Glomerular endothelial cell (primary cell): ENCODE data around the gene GLRX. TPM values are rescaled to one million over a fixed set of nuclear protein-coding genes. Genes with fewer than 3 reads are reported as not detected.

Experiments
- DNase-seq: peaks from one replicate; pipeline ENCODE4 v3.0.0-alpha.2; 2011; ENCODE audit warnings: low read depth, low spot score; ENCODE audit errors: extremely low read depth
- total RNA-seq: library from RNA; depleted of rRNA; stranded (reverse); fragments of >200 nt; gene quantifications from 2 replicates; pipeline ENCODE4 v1.2.3, GENCODE V29; 2015

GLRX gene
- total RNA-seq, 1 donor from 2014 or later: 36.3 TPM

GRCh38 chr5:95784514-95785302 lies 37.8 kb downstream of the GLRX start:
- DNase-seq: no peak

GRCh38 chr5:95783661-95784060 lies 38.9 kb downstream of the GLRX start:
- DNase-seq: no peak

GRCh38 chr5:95782181-95782580 lies 40.3 kb downstream of the GLRX start:
- no peak for DNase-seq

- DNase-seq: peak; percentile 66
Measured at GRCh38 chr5:95781101-95781583, 41.4 kb downstream of the GLRX start.

GRCh38 chr5:95780597-95780996 lies 41.9 kb downstream of the GLRX start:
- no peak for DNase-seq

GRCh38 chr5:95779611-95780010 lies 42.9 kb downstream of the GLRX start:
- no peak for DNase-seq

- no peak for DNase-seq
Measured at GRCh38 chr5:95778713-95779436, 43.7 kb downstream of the GLRX start.

GRCh38 chr5:95777441-95777840 lies 45.1 kb downstream of the GLRX start:
- DNase-seq: no peak

GRCh38 chr5:95773335-95774059 lies 49.0 kb downstream of the GLRX start:
- DNase-seq: no peak

GRCh38 chr5:95771892-95772291 lies 50.6 kb downstream of the GLRX start:
- DNase-seq: no peak

GRCh38 chr5:95770830-95771708 lies 51.5 kb downstream of the GLRX start:
- peak; percentile 39 for DNase-seq

- DNase-seq: no peak
Measured at GRCh38 chr5:95768731-95769130, 53.8 kb downstream of the GLRX start.

- no peak for DNase-seq
Measured at GRCh38 chr5:95763941-95764340, 58.6 kb downstream of the GLRX start.

Other genes with a start within 250 kb of the GLRX start
- 0.10 and 0.82 TPM in 2 replicates for gene GPR150, start 202.6 kb downstream of the GLRX start, total RNA-seq
- gene RFESD, start 175.9 kb downstream of the GLRX start, total RNA-seq: 0.29 and 2.9 TPM in 2 replicates
- not detected in 2 replicates for gene SPATA9, start 139.7 kb downstream of the GLRX start, total RNA-seq
- gene RHOBTB3, start 91.4 kb downstream of the GLRX start, total RNA-seq: 43.9 and 47.1 TPM in 2 replicates
- 13.5 and 17.9 TPM in 2 replicates for gene ELL2, start 139.1 kb upstream of the GLRX start, total RNA-seq